Measurements from ENCODE around the gene ITPR2.
"Not testable (repeated sequence)": the region's sequence is repeated elsewhere in the genome, so short reads cannot be mapped to it uniquely, and the experiment has no call there.

Gene ITPR2

DNA sequence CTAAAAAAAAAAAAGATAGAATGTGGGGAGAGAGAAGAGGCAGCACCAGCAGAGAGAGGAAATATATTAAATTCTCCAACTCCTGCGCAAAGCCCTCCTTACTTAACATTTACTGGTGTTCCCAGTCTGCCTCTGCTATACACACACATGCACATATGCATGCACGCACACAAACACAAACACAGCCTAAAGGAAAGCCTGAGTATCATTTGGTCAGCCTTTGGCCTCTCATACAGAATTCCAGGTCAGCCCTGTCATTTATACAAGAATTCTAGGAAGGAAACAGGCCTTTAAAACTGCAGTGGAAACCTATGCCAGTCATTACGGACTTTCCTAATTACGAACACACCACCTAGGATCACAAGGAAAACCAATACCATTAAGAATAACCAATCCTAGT, 269.4 kb downstream of the ITPR2 start:
- DNase-seq (ENCODE audit: low read depth in 2 of 2): no peak

DNA sequence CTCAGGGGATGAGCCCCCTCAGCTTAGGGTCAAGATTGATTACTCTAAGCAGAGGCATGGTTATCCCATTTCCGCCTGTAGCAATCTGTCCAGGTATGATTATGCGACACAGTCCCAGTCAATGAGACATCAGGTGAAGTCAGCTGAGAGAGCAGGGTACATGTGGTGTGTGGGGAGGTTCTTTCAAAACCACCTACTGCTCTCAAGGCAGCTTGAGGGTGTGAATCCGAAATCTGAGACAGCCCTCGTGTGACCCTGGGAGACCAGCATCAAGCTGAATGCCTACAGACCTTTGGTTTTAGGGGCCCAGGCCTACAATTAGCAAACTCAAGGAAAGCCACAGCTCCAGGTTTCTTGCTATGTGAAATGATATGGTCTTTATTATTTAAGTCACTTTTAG, 275.7 kb downstream of the ITPR2 start:
- DNase-seq (ENCODE audit: low read depth in 2 of 2): no peak

DNA sequence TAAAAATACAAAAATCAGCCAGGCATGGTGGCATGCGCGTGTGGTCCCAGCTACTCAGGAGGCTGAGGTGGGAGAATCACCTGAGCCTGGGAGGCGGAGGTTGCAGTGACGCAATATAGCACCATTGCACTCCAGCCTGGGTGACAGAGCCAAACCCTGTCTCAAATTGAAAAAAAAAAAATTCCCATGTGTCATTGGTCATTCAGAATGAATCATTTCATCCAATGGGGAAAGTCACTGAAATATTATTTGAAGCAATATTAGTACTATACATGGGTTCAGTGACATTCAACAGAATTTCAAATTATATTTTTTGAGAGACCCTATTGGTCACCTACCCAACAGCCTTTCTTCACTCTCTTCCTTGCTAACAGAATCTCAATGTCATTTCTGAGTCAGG, 276.1 kb downstream of the ITPR2 start:
- no peak for DNase-seq (ENCODE audit: low read depth in 2 of 2)

DNA sequence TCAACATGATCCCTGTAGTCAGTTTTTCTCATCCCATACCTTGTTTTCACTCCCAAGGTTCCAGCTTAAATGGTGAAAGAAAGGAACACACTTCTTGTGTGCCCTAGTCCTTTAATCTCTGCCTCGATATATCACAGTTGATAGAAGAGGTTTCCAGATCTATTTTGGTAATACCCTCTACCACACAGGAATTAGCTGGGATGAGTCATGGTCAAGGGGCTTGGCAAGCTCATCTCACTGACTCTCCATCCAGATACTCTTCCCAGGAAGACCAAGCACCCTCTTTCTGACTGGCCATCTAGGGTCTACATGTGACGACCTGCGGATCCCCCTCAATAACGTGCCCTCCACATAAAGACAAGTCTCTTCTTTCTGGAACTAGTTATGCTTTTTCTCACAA, 277.9 kb downstream of the ITPR2 start:
- no peak for DNase-seq (ENCODE audit: low read depth in 2 of 2)

DNA sequence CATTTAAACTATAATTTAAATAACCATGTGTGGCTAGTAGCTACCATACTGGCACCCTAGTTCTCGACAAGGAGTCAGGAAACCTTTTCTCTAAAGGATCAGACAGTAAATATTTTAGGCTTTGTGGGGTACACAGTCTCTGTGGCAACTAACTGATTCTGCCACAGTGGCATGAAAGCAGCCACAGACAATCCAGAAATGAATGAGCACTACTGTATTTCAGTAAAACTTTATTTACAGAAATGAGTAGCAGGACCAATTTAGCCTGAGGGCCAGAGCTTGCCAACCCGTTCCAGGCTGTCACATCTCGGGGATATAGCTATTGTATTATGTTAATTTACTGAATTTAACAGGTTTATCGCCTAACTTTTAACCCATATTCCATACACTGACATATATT, 278.7 kb downstream of the ITPR2 start:
- no peak for DNase-seq (ENCODE audit: low read depth in 2 of 2)

DNA sequence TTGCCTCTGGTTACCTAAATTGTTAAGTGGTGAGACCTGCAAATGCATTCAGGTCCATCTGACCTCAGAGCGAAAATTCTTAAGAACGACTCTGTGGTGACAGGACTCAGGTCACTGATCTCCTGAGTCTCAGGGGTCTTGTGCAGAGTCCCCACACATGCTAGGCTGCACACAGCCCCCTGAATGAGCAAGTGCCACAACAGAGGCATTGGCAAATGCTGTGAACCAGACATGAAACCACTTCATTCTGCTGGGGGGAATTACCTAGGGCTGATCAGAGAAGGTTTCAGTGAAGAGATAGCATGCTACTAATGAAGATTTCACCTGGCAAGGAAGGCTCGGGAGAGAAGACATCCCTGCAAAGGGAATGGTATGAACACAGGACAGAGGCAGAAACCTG, 281.6 kb downstream of the ITPR2 start:
- no peak for DNase-seq (ENCODE audit: low read depth in 2 of 2)

DNA sequence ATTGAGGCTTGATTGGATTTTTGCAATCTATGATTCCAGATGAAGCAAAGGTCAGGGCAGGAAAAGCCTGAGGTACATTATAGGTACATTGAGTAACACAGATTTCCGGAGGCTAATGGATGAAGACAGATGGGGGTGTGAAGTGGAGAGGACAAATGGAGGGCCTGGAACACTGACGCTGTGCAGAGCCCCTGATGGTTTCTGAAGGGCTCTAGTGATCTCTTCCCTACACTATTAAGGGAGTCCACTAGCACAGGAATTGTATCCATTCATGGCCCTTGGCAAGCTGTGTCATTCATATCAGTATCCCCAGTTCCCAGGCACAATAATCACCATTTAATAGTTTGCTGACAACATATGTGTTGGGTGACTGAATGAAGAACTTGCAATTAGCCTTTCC, 284.8 kb downstream of the ITPR2 start:
- DNase-seq (ENCODE audit: low read depth in 2 of 2): no peak

DNA sequence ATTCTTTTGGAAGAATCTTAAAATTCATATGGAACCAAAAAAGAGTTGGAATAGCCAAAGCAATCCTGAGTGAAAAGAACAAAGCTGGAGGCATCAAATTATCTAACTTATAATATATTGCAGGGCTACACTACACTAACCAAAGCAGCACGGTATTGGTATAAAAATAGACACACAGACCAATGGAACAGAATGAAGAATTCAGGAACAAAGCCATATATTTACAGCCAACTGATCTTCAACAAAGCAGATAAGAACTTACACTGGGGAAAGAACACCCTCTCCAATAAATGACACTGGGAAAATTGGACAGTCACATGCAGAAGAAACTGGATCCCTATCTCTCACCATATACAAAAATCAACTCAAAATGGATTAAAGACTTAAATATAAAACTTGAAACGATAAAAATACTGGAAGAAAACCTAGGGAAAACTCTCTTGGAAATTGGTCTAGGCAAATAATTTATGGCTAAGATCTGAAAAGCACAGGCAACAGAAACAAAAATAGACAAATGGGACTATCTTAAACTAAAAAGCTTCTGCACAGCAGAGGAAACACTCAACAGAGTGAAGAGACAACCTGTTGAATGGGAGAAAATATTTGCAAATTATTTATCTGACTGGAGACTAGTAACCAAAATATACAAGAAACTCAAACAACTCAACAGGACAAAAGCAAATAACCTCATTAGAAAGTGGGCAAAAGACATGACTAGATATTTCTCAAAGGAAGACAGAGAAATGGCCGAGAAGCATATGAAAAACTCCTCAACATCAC, 286.3 kb downstream of the ITPR2 start:
- DNase-seq (ENCODE audit: low read depth in 2 of 2): no peak

DNA sequence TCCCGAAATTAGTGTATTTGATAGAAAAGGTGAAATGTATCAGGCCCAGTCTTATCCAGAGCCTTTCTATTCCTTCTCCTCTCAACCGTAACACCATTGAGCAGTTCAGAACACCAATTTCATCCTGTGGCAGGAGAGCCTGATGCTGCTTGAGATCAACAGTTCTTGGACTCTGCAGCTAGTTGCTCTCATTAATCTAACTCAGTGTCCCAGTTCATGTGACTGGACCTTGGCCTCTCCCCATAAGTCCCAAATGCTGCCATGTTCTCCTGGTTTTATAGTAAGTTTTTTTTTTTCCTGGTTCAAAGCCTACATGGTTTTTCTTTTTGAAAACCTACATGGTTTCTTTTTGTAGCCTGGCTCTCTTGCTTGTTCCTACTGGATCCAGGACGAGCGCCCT, 293.9 kb downstream of the ITPR2 start:
- DNase-seq (ENCODE audit: low read depth in 2 of 2): no peak

DNA sequence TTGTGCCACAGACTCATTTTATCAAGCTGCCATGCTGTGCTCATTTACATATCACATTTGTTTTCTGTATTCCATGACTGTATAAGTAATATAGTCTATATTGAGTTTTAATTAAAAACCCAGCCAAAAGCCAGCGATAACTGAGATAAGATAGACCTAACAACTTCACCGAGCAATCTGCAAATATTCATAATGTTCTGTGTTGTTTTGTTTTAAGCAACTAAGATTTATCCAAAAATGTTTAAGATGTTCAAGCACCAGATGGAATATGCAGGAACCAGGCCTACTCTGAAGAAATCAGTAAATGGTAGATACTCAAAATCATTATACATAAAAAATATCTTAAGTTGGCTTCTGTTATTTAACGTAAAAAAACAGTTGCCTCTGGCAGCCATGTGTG, 295.3 kb downstream of the ITPR2 start:
- DNase-seq (ENCODE audit: low read depth in 2 of 2): no peak

DNA sequence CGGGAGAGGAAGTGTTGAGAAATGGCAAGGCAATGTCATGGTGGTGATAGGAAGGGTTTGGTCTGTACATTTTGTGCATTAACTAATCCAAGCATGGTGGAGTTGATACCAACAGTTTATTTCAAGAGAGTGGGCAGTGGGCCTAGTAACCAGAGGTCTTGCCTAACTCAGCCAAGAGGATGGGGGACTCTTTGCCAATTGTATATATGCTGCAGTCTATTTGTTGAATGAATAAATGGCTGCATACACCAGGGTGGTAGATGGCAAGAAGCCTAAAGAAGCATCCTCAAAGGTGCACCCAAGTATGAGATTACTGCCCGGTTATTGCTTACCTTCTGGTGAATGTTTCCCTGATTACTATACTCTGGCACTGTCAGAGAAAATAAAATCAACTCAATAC, 295.9 kb downstream of the ITPR2 start:
- no peak for DNase-seq (ENCODE audit: low read depth in 2 of 2)

DNA sequence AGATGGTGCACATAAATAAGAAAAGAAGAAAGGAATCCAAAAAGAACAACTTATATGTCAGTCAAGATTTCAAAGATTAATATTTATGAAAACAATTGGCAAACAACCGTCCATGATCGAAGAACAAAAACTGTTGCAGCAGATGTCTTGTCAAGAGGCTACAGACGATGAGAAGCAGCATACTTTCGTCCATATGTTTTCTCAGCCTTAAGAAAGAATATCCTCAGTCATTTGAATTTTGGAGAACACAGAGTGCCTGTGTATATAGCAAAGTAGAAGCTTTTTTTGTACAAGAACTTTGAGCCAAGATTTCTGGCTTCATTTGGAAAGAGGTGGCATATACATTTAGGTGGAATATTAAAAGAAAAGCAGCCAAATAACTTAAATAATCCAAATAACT, 297.2 kb downstream of the ITPR2 start:
- DNase-seq (ENCODE audit: low read depth in 2 of 2): no peak

DNA sequence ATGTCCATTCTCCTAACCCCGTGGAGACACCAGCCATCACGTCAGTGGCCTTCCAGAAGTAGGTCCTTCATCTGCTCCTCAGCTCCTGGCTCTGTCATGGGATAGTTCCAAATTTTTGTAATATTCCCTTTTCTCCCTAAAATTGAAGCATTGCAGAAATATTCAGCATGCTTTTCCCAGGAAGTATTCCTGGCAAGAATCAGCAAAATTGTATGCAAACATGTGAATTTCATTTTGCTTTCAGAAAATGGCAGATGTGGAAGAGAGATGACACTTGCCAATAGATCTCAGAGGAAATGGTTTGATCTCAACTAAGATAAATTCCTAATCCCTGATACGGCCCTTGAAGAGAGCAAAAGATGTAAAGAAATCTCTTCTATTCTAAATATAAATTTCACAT, 298.9 kb downstream of the ITPR2 start:
- DNase-seq (ENCODE audit: low read depth in 2 of 2): no peak

DNA sequence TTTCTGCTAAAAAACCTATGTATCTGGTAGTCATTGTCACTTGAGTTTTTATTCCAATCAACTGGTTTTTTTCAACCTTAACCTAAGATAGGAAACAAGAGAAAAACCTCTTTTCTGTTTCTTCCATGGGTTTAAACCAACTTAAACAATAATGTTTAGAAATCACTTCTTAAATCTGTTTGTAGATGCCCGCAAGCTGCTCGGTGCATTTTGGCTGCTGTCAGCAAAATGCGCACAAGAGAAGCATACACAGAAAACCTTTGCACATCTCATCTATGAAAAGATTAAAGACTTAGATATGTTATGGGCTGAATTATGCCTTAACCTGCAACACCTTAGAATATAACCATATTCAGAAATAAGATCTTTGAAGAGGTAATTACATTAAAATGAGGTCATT, 299.8 kb downstream of the ITPR2 start:
- DNase-seq (ENCODE audit: low read depth in 2 of 2): no peak

DNA sequence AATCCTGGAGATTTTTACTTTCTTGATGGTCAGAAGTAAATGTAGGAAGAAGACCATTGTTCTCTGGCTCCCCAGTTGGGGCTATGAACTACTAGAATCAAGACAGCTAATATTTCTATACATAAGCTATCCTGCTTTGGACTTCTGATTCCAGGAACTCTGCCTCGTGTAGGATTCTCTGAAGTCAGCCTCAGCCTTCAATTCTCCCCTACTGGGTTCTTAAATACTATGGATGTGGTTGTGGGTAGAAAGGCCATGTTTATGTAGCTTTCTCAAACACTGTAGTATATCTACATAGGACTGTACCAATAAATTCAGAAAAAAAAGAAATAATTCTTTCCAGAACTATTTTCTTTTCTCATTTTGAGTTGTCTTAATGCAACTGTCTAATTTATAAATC, 302.5 kb downstream of the ITPR2 start:
- DNase-seq (ENCODE audit: low read depth in 2 of 2): no peak

DNA sequence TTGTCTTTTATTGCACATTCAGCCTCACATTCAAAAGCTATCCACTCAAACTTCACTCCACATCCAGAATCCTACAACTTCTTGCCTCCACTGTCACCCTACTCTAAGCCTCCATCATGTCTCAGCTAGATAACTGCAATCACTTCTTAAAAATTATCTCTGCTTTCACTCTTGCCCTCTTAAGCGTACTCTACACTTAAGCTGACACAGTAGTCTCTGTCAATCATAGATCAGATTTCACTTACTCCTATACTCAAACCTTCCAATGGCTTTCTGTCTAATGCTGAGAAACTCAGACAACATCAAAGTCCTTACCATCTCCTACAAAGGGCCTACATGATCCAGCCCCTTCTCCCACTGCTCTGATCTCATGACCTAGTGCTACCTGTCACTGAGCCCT, 304.1 kb downstream of the ITPR2 start:
- no peak for DNase-seq (ENCODE audit: low read depth in 2 of 2)

DNA sequence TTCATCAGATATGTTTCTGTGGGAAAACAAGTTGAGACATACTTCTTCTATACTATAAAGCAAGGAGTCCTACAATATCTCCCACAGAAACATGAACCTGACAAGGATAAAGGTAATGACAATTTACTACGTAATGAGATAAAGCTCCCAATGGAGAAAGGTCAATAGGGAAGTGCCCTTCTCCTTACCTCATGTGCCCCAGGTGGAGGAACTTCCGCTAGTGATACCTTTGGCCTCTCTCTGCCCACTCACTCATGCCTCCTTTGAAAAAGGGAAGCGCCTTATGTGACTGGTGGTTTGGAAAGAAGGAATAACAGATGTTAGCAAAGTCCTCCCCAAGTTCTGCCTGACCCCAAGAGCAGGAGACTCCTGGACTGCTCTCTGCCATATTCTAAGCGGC, 305.3 kb downstream of the ITPR2 start:
- DNase-seq (ENCODE audit: low read depth in 2 of 2): no peak

DNA sequence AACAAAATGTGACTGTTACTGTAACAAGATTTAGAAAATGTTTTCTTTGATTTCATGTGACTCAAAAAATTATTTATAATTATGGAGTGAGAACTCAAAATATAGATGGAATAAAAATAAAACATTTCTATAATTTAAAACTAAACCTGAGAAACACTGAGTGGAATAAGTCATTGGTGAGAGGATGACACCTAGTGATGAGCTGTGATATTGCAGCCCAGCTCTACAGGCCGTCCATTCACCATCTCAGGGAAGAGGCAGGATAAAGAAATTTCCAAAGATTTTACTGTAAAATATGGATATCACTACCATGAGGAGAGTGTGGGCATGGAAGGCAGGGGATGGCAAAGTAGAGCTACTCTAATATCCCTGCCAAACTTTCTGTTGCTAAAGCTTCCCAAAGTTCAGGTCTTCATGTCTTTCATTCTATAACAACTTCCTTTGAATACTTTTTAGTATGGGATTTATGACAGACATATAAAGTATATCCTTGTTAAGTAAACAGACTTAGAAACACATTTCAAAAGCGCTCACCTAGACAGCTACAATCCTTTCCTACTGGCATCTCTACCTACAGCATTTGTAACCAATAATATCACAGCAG, 308.0 kb downstream of the ITPR2 start:
- no peak for DNase-seq (ENCODE audit: low read depth in 2 of 2)

DNA sequence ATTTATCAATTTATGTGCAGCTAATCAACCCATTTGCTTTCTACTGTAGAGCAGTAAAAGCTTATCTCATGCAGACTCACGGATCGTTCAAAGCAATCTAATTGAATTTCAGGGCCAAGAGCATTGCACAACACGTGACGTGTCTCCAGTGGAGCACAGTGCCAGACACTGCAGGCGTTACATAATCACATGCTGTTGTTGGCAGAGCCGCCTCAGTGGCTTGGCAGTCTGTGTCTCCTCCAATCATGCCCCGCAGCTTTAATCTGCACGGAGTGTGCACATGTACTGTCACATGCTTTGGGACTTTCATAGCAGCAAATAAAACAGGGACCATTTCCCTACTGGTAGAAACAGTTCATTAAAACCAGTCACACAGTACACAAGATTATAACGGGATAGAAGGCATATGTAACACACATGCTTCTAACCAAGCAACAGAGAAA, 309.3 kb downstream of the ITPR2 start:
- DNase-seq (ENCODE audit: low read depth in 2 of 2): no peak

DNA sequence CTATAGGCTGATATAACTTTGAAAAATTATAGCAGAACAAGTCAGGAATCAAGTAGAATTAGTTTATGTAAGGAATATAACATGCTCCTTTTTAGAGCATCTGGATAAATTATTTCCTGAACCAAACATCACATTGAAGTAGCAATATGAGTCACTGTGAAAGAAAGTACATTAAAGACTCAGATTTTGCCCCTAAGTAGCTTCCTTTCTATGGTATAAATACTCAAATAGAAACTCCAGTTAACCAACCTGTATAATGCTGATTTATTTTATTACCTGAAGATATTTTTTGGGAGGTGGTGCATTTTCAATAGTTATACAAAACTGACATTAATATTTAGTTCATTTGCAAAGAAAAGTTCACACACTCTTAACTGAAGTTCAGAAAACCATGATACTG, 312.1 kb downstream of the ITPR2 start:
- no peak for DNase-seq (ENCODE audit: low read depth in 2 of 2)

DNA sequence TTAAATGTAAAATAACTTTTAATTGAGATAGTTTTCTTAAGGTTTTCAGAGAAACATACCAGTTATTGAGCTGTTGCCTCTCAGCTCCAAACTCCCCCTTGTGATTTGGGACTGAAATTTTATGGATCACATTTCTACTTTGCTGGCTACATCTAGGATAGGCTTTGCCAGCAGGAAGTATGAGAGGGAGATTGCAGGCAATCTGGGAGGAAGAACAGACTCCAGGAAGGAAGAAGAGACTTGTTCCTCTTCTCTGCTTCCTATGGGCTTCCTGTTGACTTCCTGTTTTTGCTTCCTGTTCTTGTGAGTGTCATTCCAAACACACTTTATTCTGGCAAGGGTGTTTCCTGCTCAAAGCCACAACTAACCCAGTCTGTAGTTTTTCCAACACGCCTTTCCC, 312.9 kb downstream of the ITPR2 start:
- no peak for DNase-seq (ENCODE audit: low read depth in 2 of 2)

DNA sequence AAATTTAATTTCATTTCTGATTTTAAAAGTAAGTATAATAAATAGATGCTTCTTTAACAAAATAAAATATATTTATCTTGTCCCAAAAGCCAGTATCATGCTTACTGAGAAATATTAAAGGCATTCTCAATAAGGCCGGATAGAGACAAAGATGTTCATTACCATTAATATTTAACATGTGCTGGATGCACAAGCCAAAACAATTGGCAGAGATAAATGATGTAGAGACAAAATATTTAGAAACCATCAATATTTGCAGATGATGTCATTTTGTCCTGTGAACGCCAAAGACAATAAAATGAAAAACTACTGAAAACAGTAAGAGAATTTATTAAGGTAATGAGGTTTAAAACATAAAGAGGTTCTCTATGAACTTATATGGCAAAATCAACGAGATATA, 313.5 kb downstream of the ITPR2 start:
- no peak for DNase-seq (ENCODE audit: low read depth in 2 of 2)

DNA sequence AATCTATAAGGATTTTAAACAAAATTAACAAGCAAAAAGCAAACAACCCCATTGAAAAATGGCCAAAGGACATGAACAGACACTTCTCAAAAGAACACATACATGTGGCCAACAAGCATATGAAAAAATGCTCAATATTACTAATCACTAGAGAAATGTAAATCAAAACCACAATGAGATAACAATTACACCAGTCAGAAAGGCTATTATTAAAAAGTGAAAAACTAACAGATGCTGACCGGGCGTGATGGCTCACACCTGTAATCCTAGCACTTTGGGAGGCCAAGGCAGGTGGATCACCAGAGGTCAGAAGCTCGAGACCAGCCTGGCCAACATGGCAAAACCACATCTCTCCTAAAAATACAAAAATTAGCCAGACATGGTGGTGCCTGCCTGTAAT, 315.7 kb downstream of the ITPR2 start:
- DNase-seq (ENCODE audit: low read depth in 2 of 2): not testable (repeated sequence)

DNA sequence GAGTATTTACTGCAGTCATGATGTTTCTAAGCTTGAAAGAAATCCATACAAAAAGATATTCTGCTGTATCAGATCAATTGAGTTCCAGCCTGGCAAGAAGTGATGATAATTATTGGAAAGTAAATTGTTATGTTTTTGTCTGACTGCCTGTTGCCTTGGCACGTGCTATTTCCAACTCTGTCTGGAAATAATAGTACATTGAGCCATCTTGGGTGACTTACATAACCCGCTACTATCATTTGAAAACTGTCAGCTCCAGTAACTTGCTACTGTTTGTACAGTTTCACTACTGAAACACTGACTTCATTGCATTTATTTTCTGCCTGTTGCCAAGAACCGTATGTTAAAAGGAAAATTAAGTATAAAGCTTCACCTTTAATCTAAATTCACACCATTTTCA, 318.6 kb downstream of the ITPR2 start:
- DNase-seq (ENCODE audit: low read depth in 2 of 2): no peak
